HG02759 (cell line): ENCODE measurements around the gene TOB1.
A peak's percentile ranks its signal among the peaks of the same experiment; 100 is the strongest.
"Not testable (repeated sequence)": the region's sequence is repeated elsewhere in the genome, so short reads cannot be mapped to it uniquely, and the experiment has no call there.

Source experiments
- ATAC-seq: cut with Tn5 transposase; IDR thresholded peaks from one replicate; pipeline ENCODE4 v1.9.1; 2021; ENCODE audit warnings: mild to moderate bottlenecking, moderate library complexity; ENCODE audit not compliant: unreplicated experiment

TOB1 gene

GRCh38 chr17:50871364-50871763 is 5.2 kb upstream of the TOB1 start:
- ATAC-seq = no peak

DNA sequence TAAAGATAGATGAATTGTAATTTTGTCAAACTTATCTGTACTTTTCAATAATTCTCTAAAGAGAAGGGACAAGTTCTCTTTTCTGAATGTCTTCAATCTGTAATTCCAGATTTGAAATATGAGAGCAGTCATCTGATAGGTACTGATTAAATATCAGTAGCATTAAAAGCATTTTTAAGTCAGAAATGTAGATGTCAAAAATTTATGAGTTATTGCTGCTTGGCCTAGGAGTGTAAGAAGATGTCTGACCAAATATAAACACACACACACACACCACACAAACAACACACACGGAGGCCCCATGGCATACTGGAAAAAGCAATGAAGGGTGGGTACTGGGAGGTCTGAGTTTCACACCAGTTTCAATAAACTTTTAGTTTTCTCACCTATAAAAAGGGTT is 2.4 kb upstream of the TOB1 start:
- ATAC-seq = no peak

GRCh38 chr17:50868140-50868438 is 1.9 kb upstream of the TOB1 start:
- no peak for ATAC-seq

DNA sequence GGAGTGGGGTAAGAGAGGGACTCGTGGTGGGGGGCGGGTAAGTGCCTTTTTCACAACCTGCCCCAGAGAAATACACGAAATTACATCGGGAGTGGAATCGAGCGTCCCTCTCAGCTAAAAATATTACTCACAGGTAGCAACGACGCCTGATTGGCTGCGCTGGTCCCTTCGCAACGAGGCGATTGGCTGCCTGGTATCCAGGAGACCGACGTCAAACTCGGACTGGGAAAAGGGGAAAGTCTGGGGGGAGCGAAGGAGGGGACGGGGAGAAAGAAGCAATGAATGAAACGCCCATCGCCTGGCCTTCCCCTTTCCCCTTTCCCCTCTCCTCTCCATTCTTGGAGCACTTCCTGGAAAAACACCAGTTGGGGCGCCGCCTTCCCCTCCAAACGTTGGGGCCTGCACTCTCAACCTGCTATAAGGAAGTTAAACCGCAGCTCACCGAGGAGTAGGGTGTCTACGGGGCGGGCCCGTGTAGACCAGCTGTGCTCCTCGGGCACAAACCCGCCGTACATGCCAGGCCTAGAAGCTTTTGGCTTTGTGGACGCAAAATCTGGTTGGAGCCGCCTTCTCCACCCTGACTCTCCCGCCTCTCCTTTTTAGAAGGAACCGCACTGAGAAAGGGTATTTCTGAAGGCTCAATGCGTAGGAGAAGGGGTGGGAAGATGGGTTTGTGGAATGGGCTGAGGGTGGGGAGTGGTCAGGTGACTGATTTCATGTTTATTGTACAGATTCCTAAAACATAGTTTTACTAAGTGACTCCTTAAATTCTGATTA is 1.4 kb upstream of the TOB1 start:
- ATAC-seq = peak; percentile 34

GRCh38 chr17:50866950-50867362 is 802 bp upstream of the TOB1 start:
- ATAC-seq = peak; percentile 8

DNA sequence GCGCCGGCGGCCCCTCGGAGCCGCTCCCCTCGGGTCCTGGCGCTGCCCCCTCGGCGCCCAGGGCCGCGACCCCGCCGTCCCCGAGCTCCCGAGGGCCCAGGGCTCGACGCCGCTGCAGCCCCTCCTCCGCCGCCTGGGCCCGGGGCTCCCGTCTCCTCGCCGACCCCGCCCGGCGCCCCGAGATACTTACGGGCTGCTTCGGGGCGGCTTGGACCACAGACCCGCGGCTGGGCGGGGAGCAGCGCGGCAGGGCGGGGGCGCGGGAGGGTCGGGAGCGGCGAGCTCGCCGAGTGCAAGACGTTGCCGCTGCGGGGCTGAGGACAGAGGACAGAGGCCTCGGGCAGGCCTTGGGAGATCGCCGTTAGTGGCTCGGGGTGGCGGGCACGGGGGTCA is 290 bp downstream of the TOB1 start:
- peak; percentile 9 for ATAC-seq

DNA sequence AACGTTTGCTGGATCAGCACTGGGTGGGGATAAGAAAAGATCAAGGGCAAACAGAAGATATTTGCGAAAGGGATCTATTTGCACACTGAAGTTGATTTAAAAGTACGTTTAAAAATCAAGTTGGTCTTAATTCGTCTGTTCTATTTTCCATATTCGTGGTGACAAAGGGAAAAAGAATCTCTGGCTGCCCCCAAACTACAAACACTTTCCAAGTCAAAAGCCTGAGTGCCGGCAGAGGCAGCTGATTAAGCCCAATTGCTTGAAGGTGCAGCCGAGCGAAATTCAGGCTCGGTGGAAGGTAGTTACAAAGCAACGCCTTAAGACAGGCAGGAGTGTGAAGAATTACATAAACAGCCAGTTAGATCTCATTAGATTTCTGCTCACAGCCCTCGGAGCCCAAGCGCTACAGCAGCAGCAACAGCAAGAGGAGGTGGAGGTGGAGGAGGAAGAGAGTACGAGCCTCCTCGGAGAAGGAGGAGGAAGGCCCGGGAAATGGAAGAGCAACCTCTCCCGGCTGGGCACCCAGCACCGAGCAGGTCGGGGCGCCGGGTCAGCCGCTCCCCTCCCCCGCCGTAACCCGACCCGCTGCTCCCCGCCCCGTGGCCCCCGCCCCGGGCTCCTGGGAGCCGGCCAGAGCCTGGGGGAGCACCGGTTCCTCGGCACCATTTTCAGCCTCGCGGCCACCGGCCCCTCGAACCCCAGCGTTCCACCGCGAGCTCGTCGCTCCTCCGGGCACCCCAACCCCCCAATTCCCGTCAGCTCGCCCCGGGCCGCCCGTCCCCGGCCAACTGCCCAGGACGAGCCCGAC is 890 bp downstream of the TOB1 start:
- peak; percentile 16 for ATAC-seq

DNA sequence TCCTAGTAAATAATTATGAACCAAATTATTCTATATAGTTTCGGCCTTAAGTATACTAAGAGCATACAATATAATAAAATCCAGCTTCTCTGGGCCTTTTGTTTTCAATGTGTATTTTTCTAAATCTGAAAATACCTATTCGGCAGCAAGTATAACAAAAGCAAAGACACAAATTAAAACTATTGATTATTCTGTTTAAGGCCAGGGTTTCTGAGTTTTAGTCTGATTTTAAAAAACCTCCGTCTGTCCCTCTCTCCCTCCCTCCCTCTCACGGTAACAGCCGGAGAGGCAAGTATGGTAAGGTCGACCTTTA is 1.5 kb downstream of the TOB1 start:
- ATAC-seq = no peak

DNA sequence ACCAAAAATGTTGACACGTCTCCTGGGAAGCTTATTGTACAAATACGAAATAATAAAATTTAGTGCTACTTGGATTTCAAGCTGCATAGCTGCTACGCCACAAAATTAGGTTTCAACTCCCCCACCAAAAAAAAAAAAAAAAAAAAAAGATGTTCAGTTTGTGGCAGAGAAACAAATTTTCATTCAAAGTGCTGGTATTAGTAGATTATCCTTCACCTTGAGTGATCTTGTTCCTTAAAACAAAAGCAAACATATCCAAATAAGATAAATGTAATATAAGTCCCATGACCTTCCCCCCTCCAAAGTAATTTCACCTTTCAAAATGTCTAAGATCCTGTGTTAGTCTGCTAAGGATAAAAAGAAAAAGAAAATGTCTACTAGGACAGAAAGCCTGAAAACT is 2.2 kb downstream of the TOB1 start:
- no peak for ATAC-seq

DNA sequence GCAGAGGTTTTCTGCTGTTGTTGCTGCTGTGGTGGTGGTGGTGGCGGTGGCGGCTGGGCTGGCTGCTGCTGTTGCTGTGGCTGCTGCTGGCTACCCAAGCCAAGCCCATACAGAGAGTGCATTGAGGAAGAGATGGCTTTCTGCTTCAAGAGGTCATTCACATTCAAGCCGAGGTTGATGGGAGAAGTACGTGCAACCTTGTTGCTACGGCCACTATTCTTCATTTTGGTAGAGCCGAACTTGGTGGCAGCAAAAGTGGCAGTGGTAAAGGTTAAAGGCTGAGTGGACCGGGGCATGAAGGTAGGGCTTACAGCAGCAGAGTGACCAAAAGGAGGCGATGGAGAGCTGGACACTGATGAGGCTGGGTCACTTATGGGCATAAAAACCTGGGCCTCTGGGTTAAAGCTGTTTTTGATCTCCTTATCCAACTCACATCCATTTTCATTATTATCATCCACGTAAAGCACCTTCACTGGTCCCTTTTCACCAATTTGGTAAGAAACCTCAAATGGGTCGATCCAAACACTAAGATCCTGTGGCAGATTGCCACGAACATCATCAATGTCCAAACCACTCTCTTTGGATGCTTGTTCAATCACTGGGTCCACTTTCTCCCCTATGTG is 2.8 kb downstream of the TOB1 start:
- ATAC-seq = no peak

- ATAC-seq = no peak
These were observed 4.2 kb downstream of the TOB1 start for GRCh38 chr17:50861822-50862528.

- ATAC-seq = no peak
These were observed 4.8 kb downstream of the TOB1 start for GRCh38 chr17:50861334-50861676.

DNA sequence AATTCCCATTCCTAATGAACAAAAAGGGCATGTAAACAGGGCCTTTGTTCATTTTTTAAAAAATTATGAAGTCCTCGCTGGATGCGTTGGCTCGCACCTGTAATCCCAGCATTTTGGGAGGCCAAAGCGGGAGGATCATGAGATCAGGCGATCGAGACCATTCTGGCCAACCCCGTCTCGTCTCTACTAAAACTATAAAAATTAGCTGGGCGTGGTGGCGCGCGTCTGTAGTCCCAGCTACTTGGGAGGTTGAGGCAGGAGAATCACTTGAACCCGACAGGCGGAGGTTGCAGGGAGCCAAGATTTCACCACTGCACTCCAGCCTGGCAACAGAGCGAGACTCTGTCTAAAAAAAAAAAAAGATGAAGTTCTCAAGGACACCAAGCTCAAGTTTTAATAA is 6.4 kb downstream of the TOB1 start:
- ATAC-seq = not testable (repeated sequence)

DNA sequence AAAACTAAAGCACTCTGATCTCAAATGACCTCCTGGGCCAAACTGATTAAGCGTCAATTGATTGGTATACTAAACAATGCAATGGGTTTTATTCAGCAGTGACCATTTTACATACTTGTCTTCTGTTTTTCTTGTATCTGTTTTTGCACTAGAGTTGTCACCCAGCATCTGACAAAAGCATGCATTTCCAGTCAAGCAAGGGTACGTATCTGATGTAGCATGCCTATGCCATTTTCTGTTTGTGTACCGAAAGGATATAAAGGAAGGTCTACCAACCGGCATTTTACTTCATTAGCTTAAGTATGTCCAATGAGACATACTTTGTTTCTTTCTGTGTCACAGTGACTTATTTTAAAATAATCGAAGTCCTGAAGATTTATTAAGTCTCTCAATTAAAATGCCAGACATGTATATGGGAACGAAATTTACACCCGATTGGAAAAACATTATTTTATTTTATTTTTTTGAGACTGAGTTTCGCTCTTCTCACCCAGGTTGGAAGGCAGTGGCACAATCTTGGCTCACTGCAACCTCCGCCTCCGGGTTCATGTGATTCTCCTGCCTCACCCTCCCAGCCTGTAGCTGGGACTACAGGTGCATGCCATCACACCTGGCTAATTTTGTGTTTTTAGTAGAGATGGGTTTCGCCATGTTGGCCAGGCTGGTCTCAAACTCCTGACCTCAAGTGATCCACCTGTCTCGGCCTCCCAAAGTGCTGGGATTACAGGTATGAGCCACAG is 7.5 kb downstream of the TOB1 start:
- ATAC-seq = no peak

DNA sequence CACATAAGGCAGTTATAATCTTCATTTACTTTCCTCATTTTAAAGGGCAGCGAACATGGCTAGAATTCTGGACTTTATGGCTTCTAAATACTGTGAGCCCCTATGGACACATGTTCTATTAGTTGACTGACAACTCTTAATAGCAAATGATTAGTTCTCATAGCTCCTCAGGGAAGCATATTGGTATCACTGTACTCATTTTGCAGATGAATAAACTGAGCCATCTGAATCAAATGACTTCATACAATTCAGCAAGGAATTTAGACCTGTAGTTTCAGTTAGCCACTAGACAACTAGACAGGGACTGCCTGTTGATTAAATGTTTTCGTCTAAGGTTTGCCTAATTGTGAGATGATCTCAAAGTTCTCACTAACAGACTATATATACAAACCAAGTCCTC is 9.7 kb downstream of the TOB1 start:
- ATAC-seq = no peak

- no peak for ATAC-seq
These were observed 10.3 kb downstream of the TOB1 start for GRCh38 chr17:50855708-50856330.

- ATAC-seq = no peak
These were observed 12.4 kb downstream of the TOB1 start for GRCh38 chr17:50853781-50854180.

GRCh38 chr17:50853015-50853615 is 13.0 kb downstream of the TOB1 start:
- no peak for ATAC-seq

- ATAC-seq = no peak
These were observed 15.5 kb downstream of the TOB1 start for GRCh38 chr17:50850640-50851039.

DNA sequence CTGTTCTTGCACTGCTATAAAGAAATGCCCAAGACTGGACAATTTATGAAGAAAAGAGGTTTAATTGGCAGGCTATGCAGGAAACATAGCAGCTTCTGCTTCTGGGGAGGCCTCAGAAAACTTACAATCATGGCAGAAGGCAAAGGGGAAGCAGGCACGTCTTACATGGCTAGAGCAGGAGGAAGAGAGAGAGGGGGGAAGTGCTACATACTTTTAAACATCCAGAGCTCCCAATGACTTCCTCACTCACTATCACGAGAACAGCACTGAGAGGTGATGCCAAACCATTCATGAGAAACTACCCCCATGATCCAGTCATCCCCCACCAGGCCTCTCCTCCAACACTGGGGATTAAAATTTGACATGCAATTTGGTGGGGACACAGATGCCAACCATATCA is 17.4 kb downstream of the TOB1 start:
- no peak for ATAC-seq
